ENCODE results near the gene ZC2HC1C.

Gene ZC2HC1C

GRCh38 chr14:75119056-75119455, 49.6 kb downstream of the ZC2HC1C start:
- no peak for DNase-seq (ENCODE audit: extremely low read depth, low read depth)
- H3K4me3 ChIP-seq (replicated peaks; ENCODE audit: low read depth, low read length) = no peak overlapping the region
- no peak for TF ChIP-seq CTCF (IDR thresholded peaks at IDR 0.05; ENCODE audit: low read depth, low read length, missing control alignments)

GRCh38 chr14:75120541-75121291, 51.3 kb downstream of the ZC2HC1C start:
- no peak overlapping the region for H3K4me3 ChIP-seq (replicated peaks; ENCODE audit: low read depth, low read length)
- TF ChIP-seq CTCF (IDR thresholded peaks at IDR 0.05; ENCODE audit: low read depth, low read length, missing control alignments) = no peak
- DNase-seq (ENCODE audit: extremely low read depth, low read depth) = no peak

GRCh38 chr14:75121552-75121951, 52.1 kb downstream of the ZC2HC1C start:
- TF ChIP-seq CTCF (IDR thresholded peaks at IDR 0.05; ENCODE audit: low read depth, low read length, missing control alignments) = no peak
- no peak for DNase-seq (ENCODE audit: extremely low read depth, low read depth)
- no peak overlapping the region for H3K4me3 ChIP-seq (replicated peaks; ENCODE audit: low read depth, low read length)

- DNase-seq (ENCODE audit: extremely low read depth, low read depth) = peak; percentile 38
- TF ChIP-seq CTCF (IDR thresholded peaks at IDR 0.05; ENCODE audit: low read depth, low read length, missing control alignments) = no peak
- no peak overlapping the region for H3K4me3 ChIP-seq (replicated peaks; ENCODE audit: low read depth, low read length)
Measured at GRCh38 chr14:75123991-75124390, 54.5 kb downstream of the ZC2HC1C start.

GRCh38 chr14:75125617-75126016, 56.2 kb downstream of the ZC2HC1C start:
- H3K4me3 ChIP-seq (replicated peaks; ENCODE audit: low read depth, low read length) = peak overlapping the region; percentile 76

GRCh38 chr14:75126121-75126544, 56.7 kb downstream of the ZC2HC1C start:
- TF ChIP-seq CTCF (IDR thresholded peaks at IDR 0.05; ENCODE audit: low read depth, low read length, missing control alignments) = no peak
- DNase-seq (ENCODE audit: extremely low read depth, low read depth) = no peak
- peak overlapping the region; percentile 76 for H3K4me3 ChIP-seq (replicated peaks; ENCODE audit: low read depth, low read length)

More at GRCh38 chr14:75125617-75126016, 56.2 kb downstream of the ZC2HC1C start:
- peak; percentile 30 for DNase-seq (ENCODE audit: extremely low read depth, low read depth)
- TF ChIP-seq CTCF (IDR thresholded peaks at IDR 0.05; ENCODE audit: low read depth, low read length, missing control alignments) = no peak

Measured in HFF-Myc (cell line).